Measurements from ENCODE around the gene SLX1B. TPM values are rescaled to one million over a fixed set of nuclear protein-coding genes. Genes with fewer than 3 reads are reported as not detected.

The SLX1B gene
- total and polyA plus RNA-seq, 3 experiments from 2014 or later, result 6.3 to 64.7 (median 61.7) TPM

Other genes with a start within 250 kb of the SLX1B start
- 1 to 10 TPM in 1 of 2 experiments, under 1 TPM in 1; 0.84 to 1.5 TPM for gene NPIPB11, start 47.8 kb upstream of the SLX1B start, total RNA-seq
- gene NPIPB11, start 47.8 kb upstream of the SLX1B start, polyA plus RNA-seq, result 0.51 TPM
- 10 to 100 TPM; 10.5 to 15.6 TPM for gene BOLA2, start 182 bp upstream of the SLX1B start, total RNA-seq
- 32.3 TPM for gene BOLA2, start 182 bp upstream of the SLX1B start, polyA plus RNA-seq
- gene SULT1A4, start 5.4 kb downstream of the SLX1B start, total RNA-seq, result 1 to 10 TPM in 1 of 2 experiments, under 1 TPM in 1; 0.78 to 1.0 TPM
- 1.1 TPM for gene SULT1A4, start 5.4 kb downstream of the SLX1B start, polyA plus RNA-seq
- 10 to 100 TPM; 52.1 to 55.0 TPM for gene NPIPB12, start 51.9 kb downstream of the SLX1B start, total RNA-seq
- gene NPIPB12, start 51.9 kb downstream of the SLX1B start, polyA plus RNA-seq, result 8.9 TPM
- gene SPN, start 208.7 kb downstream of the SLX1B start, total RNA-seq, result 100 to 1,000 TPM; 136 to 144 TPM
- gene SPN, start 208.7 kb downstream of the SLX1B start, polyA plus RNA-seq, result 255 TPM
- gene QPRT, start 224.6 kb downstream of the SLX1B start, total RNA-seq, result 1 to 10 TPM; 3.0 to 3.5 TPM
- 0.74 TPM for gene QPRT, start 224.6 kb downstream of the SLX1B start, polyA plus RNA-seq

All from CD8-positive, alpha-beta memory T cell (primary cell).